ENCODE measurements around the gene SH3PXD2A.

Gene SH3PXD2A

DNA sequence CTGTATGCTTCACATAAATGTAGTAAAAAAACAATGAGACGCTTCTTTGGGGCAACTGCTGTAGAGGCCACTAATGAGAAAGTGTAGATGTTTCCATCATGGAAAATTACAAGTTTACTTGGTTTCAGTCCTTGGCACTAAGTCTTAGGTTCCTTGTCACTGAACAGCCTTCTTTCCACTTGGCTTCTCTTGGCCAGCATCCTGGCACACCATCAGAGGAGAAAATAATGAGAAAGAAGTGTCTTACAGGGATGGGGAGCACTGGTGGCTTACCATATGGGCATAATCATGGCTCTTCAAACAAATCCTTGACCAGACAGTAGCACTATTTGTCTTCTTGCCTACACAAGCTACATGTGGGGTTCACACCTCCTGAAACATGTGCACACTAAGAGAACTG lies 22.5 kb upstream of the SH3PXD2A start:
- DNase-seq: no peak

DNA sequence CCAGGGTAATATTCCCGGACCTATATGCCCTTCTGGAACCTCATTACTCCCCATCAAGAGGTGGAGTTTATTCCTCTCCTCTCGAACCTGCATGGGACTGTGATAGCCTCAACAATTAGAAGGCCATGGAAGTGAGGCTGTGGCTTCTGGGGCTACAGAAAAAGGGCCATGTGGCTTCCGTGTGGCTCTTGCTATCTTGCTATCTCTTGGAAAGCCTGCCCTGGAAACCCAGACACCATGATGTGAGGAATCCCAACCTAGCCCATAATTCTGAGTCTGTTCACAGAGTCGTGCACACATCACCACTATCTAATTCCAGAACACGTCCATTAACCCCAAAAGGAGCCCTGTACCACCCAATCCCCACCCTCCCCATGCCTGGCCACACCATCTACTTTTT lies 20.8 kb upstream of the SH3PXD2A start:
- DNase-seq: no peak

DNA sequence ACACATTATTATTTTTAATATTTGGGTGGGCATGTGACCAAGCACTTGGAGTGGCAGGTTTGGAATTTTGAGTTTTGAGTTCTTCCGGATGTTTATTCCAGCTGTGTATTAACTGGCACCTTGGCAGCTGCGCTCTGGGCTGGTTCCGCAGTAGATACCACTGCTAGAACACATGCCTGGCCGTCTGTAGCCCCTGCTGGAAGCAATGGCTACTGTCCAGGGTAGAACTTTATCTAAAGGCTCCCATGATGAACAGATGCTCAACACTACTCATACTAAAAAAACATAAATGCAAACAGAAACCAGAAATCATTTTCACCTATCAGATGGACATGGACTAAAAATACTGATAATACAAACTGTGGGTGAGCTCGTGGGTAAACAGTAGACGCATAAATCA lies 19.4 kb upstream of the SH3PXD2A start:
- no peak for DNase-seq

DNA sequence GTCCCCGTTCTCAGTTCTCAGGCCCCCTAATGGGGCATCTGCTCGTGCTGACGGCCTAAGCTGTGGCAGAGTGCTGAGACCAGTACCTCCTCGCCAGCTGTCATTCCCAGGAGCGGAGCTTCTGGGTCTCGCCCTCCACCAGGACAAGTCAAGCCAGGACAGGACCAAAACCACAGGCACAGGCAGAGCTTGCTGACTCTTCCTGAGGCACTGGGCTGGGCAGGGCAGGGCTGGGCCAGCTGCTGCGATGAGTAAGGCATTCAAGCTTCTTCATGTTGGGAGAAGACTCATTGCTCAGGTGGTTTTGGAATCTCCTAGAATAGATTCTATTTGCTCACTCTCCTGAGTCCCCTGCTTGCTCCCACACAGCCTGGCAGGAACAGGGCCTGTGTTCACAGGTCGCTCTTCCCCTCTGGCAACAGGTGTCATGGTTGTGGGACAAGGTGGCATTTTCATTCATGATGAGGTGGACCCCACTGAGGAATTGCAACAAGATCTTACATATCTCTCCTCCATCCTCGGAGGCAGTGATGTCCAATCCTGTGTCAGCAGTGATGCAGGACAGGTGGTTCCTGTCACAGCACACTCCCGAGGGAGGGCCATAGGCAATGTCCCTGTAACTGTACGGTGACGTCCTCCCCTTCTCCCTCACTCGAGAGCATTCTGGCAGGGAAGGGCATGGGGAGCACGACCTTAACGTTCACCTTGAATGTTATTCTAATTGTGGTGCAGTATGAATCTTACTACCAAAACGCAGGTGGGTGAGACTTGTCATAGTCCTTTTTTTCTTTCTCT lies 17.0 kb upstream of the SH3PXD2A start:
- no peak for DNase-seq

DNA sequence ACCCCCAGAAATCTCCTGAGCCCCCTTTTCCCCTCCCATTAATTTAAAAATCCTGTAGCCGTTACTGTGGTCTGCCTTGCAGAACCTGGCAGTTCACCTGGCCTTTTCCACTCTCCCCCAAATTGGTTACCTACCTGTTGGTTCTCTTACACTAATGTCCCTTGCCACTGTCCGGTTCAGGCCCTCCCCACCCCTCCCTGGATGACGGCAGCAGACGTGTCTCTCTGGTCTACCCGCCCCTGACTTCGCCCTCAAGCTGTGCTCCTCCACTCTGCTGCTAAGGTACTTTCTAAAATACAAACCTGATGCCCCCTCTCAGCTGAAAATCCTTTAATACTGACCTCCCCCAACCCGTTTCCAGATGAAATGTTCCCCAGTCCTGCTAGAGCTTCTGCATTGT lies 15.6 kb upstream of the SH3PXD2A start:
- DNase-seq: no peak

DNA sequence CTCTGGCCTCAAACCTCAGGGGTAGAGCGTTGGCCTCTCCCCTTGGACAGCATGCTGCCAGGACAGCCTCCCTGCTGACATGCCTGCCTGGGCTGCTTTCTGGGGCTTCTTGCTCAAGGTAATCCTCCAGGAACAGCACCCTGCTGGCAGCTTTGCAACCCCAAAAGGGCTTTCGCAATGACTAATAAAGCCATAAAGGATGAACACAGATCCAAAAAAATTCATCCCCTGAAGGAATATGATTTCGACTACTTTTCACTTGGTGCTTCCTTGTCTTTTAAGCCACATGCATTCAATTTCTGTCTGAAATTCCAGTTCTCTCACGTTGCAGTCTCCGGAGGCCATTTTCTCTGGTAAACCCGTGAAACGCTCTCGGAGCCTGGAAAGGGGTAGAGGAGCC lies 15.1 kb upstream of the SH3PXD2A start:
- no peak for DNase-seq

DNA sequence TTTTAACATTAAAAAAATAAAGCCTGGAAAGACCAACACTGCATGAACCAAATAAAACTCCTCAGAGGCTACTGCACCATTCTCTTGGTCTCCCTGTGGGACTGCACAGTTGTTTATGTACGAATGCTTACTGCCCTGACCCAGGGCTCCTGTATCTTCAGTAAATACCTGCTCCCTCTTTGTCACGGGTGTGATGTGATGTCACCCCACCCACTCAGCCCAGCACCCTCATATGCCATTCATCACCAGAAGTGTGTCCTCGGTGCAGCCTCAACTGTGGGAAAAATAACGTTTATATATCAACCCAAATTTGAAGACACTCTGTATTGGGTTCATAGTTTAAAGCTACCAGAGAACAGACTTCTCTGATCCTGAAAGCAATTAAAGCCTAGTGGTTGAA lies 14.0 kb upstream of the SH3PXD2A start:
- no peak for DNase-seq

DNA sequence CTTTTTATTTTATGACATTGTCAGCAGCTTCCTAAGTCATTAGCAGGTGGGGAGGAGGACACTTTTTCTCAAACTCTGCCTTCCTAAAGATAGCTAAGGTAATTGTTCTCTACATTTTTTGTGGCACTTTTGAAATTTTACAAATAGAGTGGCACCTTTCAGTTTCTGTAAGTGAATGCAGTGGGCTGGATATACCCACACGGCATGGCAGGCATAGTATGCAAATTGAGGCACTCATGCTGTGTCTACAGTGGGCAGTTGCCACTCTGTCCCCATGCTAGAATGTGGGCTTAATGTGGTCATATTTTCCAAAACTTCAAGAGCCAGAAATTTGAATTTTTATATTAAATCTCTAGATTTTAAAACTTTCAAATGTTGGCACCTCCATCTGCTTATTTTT lies 12.8 kb upstream of the SH3PXD2A start:
- DNase-seq: no peak

DNA sequence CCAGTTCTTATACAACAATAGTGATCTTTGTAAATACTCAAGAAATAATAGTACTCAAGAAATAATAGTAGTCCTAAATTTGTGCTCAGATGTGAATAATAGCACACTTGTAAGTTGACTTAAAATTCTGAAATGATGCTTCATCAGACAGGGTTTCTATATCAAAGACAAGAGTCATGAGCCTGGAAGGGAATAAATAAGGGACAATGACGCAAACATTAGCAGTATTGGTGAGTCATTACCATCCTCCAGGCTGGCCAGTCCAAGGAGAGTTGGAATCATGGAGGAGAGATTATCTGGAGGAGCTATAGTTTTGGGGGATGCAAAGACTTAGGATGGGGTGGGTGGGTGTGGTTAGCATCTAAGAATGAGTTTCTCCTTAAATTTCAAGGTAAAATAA lies 6.1 kb upstream of the SH3PXD2A start:
- no peak for DNase-seq

DNA sequence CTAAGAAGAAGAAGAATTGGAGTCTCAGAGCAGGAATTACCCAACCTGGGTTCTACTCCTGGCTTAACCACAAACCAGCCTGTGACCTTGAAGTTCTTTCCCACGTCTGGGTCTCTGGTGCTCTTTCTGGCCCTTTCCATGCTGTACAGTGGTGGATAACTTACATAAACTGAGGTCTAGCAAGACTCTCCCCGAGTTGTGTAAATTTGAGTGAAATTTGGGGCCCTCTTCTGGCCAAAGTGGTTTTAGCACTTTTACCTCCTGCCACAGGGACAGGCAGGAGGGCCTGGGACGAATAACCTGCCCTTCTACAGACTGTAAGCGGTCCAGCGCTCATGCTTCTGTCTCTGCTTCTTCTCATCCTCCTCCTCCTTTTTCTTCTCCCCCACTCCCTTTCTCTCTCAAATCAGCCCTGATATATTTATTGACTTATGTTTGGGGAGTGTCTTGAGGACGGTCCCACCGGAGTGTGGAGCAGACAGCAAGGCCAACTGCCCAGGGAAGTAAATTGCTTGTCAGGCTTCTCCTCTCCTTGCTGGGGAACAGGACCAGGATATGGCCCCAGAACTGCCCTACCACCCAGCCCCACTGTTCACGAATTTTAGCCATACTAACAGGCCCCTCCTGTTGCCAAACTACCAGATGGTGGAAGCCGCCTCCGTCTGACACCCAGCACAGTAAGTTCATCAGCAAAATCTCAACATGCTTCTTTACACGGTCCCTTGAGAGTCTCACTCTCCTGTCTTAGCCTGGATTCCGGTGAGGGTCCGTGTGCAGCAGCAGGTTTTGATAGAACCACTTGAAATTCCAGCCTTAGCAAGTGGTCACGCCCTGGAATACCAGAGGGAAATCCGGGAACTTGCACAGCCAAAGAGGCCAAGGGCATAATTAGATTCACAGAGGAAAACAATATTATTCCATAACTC lies 4.0 kb upstream of the SH3PXD2A start:
- DNase-seq: peak; percentile 84

DNA sequence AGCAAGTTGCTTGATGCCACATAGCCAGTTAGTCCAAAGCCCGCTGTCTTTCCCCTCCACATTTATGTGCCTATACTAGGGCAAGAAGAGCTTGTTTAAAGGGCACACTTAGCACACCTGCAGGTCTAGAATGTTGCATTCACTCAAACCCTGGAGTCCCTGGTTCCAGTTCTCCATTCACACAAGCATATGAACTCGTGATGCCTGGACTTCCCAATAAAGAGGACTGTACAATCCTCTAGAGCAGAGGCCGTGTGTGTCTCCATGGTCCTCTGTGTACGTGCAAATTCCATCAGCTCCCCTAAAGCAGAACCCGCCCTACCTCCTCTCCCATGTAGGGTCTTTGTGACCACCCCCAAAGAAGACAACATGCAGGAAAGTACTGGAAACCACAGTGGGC lies 3.0 kb upstream of the SH3PXD2A start:
- no peak for DNase-seq

DNA sequence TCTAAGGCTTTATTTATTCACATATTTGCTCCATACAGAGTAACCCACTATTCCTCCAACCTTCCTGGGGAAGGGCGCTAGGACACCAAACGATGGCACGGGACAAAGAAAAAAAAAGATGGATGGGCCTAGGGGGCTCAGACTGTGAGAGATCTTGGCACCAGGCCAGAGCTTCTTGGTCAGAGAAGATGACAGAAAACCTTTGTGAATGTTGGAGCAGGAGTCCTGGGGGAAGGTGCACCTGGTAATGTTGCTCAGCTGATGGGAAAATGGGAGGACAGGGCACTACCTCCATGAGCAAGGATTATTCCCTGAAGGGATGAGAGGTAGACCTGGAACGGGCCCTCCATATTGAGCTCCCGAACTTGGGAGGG lies 1.4 kb upstream of the SH3PXD2A start:
- DNase-seq: no peak

DNA sequence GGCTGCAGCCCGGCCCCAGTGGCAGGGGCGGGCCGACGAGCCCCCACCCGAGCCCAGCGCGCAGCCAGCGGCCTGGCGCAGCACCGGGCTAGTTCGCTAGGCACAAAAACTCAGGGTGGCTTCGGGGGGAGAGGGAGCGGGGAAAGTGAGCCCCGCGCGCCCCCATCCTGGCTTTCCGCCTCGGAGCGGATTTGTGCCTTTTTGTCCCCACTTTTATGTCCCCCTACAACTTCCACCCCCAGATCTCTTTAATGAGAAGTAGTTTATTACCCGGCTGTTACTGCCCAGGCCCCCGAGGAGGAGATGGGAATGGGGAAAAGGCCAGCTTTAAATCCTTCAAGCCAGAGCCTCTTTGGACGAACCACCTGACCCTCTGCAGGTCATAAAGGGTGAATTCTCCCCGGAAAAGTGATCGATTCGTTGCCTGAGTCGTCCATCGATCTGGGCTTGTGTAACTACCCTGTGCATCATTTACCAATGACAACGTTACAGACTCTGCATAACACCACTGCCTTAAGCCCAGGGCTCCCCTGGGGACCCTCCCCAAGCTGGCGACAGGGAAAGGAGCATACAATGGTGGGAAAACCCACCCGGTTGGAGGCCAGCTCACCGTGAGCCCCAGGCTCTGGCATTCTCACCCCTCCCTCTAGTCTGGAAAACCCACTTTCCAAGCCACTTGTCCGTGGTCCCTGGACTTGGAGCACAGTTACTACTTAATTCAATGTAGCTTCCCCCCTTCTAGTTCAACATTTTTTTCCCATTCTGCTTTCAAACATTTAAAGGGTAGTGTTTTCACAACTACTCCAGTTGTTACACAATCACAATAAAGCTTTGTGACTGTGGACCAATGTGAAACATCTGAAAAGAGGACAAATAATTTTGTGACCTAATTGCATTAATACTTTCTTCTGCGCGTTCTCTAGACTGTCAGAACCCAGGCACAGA lies 748 bp upstream of the SH3PXD2A start:
- no peak for DNase-seq

DNA sequence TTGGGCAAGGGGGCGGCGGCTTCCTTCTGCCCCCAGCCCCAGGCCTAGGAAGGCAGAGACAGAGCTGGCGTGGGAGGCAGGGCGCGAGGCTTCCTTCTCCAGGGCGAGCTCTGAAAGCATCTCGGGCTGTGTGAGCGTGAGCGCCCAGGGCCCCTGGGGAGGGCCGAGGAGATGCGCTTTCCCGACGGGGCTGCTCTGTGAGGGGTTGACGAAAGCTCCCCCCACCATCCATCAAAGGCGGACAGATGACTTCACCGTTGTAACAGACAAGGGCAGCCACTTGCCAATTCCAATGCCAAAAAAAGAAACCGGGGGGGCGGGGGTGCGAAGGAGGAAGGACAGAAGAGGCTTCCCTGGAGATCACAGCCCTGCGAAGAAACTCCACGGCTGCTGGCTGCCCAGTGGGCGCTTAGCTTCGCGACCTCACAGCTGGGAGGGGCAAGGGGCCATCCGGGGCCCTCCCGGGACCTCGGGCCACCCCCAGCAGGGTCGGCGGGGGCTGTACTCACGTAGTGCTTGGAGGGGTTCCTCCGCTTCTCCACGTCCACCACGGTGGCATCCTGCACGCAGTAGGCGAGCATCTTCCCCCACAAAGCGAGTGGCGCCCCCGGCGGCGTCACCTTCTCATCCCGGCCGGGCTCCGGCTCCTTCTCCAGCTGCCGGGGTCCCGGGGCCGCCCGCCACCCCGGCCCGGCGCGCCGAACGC lies 537 bp downstream of the SH3PXD2A start:
- peak; percentile 78 for DNase-seq

DNA sequence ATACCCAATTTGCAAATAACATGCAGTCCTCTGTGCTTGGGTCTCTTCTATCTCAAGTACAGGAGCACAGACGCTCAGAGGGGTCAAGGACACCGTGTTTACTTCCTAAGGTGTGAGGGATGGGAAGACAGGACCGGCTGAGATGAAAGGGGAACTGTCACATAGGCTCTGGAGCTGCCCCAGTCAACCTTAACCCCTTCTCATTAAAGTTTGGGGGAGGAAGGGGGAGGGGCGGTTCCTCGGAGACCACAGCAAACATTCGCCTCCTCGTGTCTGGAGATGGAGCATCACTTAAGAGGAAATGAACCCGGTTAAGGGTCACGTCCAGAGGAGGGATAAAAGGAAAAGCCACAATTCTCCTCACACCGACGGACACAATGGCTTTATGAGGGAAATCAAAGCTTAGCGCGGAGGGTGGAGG lies 1.1 kb downstream of the SH3PXD2A start:
- DNase-seq: peak; percentile 60

DNA sequence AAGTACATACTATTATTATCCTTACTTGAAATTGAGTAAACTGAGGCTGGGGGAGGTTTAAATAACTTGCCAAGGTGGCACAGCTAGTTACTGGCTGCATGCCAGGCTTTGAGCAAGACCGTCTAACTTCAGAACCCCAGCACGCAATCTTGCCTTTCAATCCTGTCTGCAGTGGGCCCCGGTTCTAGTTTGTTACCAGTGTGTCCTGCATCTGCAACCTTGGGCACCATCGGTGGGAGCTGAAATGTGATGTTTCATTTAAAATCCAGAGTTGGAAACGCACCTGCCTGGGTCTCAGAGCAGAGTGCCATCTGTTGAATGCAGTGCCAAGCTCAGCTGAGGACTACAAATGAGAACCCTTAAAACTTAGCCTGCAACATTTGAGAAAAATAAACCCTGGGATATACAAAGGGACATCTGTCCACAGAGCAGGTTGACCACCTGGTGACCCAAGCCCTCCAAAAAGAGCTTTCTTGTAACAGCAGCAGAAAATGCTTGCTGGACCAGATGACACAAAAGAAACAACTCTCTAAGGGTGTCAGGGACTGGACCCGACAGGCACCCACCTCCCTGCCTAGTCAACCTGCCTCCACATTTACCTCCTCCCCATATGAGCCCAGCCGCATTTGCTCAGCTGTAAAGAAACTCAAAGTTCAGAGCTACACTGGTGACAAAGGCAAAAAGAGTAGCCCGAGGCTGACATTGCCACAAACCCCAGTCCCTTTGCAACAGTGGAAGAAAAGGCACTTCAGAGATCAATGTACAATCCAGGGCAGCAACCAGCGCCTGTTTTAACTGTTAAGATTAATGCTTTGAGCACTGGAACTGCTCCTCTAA lies 1.7 kb downstream of the SH3PXD2A start:
- DNase-seq: no peak

DNA sequence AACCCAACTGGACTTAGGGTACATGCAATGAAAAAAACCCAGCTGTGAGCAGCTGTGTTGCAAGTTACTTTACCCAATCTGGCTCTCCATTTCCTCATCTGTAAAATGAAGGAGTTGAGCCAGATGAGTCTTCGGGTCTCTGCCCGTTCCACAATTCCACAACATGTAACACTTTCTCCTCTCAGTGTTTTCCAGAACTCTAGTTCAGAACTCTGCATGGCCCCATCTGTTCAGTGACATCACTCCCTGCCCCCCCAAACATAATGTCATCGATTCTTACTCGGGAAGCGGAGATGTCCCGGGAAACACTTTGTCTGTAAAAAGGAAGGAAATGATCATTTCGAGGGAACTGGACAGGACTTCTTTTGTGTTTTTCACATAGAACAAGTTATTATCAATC lies 2.5 kb downstream of the SH3PXD2A start:
- peak; percentile 62 for DNase-seq

DNA sequence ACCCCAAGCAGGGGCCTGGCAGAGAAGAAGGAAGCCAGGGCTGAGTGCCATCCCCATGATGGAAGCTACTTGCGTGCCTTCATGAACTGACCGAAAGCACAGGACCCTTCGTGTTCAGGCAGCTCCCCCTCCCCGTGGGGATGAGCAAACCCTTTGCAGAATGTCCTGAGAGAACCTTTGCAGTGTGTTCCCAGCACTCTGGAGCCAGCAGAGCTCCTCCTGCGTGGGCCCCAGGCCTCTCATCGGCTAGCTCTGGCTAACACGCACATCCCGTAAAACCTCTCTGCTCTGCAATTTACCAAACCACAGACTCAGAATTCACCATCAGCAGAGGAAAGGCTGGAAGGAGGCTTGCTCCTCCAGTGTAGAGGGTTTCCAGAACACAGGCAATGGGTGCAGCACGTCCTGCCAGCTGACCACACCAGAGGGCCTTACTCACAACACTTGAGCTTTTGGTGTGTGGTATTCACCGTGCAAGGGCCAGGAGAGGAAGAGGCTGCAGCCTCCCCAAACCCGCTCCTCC lies 3.1 kb downstream of the SH3PXD2A start:
- peak; percentile 74 for DNase-seq

DNA sequence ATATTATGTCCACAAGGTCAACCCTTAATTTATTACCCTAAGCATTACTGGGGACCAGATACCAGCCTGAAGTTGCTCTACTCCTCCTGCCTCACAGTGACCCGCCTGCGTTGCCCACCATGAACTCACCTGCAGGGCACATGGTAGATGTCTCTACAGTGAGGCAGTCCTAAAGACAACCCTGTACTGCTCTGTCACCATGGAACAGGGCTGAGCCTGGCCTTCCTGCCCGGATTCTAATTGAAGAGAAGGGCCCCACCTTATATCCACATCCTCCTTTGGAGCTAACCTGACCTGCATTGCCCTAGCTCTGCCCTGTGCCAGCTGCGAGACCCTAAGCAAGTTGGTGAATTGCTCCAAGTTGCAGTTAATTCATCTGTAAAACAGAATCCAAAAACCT lies 4.1 kb downstream of the SH3PXD2A start:
- no peak for DNase-seq

DNA sequence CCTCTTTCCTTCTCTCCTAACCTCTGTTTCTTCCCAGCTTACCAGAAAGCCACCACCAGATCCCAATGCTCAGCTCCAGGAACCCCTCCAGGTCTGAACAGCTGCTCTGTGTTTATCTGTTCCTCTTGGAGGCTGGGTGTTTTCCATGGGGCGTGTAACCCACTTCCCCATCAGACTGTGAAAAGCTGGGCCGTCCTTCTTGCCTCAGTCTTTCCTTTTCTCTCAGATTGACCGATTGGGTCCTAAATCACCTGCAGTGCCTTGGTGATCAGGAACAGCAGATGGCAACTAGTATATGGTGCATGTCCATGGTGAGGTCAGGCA lies 4.8 kb downstream of the SH3PXD2A start:
- DNase-seq: no peak

DNA sequence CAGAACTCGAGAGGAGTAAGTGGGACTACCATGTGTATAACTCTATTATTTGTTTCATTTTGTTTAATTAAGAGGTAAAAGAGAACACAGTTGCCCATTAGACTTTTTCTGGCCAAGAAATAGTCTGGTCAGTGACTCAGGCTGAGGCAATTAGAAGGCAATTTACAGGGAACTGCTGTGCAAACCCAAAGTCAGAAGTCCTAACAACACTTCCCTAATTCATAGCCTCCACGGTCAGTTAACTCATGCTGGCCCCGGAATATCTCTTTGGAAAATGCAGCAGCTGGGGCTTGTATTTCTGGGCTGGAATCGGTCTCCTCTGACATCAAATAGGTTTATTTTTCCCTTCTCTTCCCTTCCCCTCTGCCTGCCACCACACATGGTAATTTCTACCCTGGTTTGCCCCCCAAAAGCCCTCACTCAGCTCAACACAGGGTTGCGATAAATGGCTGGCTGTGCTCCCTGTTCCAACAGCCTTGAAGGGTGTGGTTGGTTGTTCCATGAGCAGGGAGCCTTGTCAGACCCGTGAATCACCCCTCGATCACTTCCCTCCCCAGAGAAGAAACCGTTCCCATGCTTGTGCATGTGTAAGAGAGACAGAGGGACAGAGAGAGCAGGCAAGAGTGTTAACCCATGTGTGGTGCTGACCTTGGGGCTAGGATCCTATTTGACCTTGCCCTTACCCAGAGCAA lies 5.3 kb downstream of the SH3PXD2A start:
- peak; percentile 63 for DNase-seq

All from femur (tissue), 1 donor.